Measurements from ENCODE around the gene GPA33.

The GPA33 gene

DNA sequence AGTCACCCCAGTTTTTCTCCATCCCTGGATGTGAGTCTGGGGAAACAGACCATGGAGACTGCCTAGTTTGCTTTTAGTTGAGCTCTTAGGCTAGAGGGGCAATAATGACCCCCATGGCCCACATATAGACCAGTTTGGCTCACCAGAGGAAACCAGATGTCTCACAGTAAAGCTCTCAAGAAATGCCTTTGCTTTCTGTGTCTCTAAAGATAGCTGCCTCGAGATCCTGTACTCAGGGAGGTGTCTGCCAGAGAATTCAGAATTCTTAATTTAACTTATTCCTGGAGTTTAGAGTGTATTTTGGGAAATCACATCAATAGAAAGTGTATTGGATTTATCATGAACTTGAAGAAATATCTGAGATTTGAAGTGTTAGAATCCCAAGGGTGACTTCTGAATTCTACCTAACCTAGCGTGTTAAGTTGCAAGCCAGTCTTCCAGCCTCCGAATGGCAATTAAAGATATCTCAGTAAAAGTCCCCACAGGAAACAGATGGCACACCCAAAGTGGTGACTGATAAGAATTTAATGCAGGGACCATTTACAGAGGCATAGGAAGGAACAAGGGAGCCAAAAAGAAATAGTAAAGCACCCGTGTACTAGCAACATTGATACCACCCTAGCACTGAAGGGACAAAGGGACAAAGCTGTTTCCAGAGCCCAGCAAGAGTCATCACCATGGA lies 40.8 kb upstream of the GPA33 start:
- TF ChIP-seq TCF12 (IDR thresholded peaks at IDR 0.05; ENCODE audit: low read depth) (no peak), EP300 (IDR thresholded peaks at IDR 0.05; ENCODE audit: borderline replicate concordance) (no peak), CEBPB (IDR thresholded peaks at IDR 0.05) (no peak), EGR1 (IDR thresholded peaks at IDR 0.05) (no peak), TAF1 (IDR thresholded peaks at IDR 0.05; ENCODE audit: low read depth) (no peak), FOXM1 (IDR thresholded peaks at IDR 0.05; ENCODE audit: borderline replicate concordance, low read depth) (no peak), YY1 (IDR thresholded peaks at IDR 0.05; ENCODE audit: low read depth) (no peak), RAD21 (IDR thresholded peaks at IDR 0.05; ENCODE audit: low read depth) (no peak), TEAD4 (IDR thresholded peaks at IDR 0.05) (no peak), CREB1 (IDR thresholded peaks at IDR 0.05; ENCODE audit: low read depth) (no peak), ZBTB7A (IDR thresholded peaks at IDR 0.05; ENCODE audit: low read depth) (no peak)
- TF ChIP-seq, protein P1, sequence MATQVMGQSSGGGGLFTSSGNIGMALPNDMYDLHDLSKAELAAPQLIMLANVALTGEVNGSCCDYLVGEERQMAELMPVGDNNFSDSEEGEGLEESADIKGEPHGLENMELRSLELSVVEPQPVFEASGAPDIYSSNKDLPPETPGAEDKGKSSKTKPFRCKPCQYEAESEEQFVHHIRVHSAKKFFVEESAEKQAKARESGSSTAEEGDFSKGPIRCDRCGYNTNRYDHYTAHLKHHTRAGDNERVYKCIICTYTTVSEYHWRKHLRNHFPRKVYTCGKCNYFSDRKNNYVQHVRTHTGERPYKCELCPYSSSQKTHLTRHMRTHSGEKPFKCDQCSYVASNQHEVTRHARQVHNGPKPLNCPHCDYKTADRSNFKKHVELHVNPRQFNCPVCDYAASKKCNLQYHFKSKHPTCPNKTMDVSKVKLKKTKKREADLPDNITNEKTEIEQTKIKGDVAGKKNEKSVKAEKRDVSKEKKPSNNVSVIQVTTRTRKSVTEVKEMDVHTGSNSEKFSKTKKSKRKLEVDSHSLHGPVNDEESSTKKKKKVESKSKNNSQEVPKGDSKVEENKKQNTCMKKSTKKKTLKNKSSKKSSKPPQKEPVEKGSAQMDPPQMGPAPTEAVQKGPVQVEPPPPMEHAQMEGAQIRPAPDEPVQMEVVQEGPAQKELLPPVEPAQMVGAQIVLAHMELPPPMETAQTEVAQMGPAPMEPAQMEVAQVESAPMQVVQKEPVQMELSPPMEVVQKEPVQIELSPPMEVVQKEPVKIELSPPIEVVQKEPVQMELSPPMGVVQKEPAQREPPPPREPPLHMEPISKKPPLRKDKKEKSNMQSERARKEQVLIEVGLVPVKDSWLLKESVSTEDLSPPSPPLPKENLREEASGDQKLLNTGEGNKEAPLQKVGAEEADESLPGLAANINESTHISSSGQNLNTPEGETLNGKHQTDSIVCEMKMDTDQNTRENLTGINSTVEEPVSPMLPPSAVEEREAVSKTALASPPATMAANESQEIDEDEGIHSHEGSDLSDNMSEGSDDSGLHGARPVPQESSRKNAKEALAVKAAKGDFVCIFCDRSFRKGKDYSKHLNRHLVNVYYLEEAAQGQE (IDR thresholded peaks at IDR 0.05; ENCODE audit: low read depth) = no peak
- TF ChIP-seq, protein P2, sequence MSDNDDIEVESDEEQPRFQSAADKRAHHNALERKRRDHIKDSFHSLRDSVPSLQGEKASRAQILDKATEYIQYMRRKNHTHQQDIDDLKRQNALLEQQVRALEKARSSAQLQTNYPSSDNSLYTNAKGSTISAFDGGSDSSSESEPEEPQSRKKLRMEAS (IDR thresholded peaks at IDR 0.05) = no peak
- TF ChIP-seq, protein P3, sequence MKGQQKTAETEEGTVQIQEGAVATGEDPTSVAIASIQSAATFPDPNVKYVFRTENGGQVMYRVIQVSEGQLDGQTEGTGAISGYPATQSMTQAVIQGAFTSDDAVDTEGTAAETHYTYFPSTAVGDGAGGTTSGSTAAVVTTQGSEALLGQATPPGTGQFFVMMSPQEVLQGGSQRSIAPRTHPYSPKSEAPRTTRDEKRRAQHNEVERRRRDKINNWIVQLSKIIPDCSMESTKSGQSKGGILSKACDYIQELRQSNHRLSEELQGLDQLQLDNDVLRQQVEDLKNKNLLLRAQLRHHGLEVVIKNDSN (IDR thresholded peaks at IDR 0.05) = no peak

DNA sequence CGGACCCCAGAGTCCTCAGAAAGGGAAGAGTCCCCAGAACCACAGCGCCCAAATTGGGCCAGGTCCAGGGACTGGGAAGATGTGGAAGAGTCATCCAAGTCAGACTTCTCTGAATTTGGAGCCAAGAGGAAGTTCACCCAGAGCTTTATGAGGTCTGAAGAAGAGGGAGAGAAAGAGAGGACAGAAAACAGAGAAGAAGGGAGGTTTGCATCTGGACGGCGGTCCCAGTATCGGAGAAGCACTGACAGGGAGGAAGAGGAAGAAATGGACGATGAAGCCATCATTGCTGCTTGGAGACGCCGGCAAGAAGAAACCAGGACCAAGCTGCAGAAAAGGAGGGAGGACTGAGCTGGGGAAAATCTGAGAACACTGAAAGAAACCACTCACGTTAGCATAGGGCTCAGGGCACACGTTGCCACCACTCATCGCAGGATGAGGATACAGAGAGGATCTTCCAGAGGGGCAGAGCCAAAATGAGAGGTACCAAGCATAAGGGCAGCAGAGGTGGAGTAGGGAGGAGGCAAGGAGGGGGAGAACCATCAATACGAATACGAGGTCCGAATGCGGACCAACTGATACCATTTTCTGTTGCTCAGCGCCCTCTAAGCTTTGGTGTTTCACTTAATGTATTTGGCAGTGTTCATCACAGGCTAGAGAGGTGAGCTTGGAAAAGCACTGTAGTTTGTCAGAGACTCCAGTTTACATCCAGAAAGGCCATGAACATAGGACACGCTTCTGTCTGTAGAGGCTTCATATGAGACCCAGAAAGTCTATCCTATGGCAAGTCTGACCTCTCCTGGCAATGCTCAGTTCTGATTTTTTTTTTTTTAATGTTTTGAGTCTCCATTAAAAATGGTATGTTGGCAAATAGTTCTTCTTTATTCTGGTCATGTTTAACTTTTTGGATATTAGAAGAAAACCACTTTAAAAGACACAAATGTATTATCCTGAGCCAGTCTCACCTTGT lies 38.4 kb upstream of the GPA33 start:
- TF ChIP-seq, protein P3 (IDR thresholded peaks at IDR 0.05) = no peak
- TF ChIP-seq RAD21 (IDR thresholded peaks at IDR 0.05; ENCODE audit: low read depth) = peak; percentile 33; the same call in 1 of the 2 replicates
- TF ChIP-seq, protein P2 (IDR thresholded peaks at IDR 0.05) = no peak

DNA sequence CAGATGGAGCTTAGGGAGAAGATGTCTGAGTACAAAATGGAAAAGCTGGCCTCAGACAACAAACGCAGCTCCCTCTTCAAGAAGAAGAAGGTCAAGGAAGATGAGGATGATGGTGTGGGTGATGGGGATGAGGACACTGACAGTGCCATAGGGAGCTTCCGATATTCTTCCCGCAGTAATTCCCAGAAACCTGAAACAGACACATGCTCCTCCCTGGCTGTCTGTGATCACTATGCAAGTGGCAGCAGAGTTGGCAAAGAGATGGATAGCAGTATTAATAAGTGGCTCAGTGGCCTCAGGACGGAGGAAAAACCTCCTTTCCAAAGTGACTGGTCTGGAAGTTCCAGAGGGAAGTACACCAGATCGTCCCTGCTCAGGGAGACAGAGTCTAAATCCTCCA lies 37.5 kb upstream of the GPA33 start:
- TF ChIP-seq RAD21 (IDR thresholded peaks at IDR 0.05; ENCODE audit: low read depth) (no peak), FOXM1 (IDR thresholded peaks at IDR 0.05; ENCODE audit: borderline replicate concordance, low read depth) (no peak), EP300 (IDR thresholded peaks at IDR 0.05; ENCODE audit: borderline replicate concordance) (no peak), CREB1 (IDR thresholded peaks at IDR 0.05; ENCODE audit: low read depth) (no peak), TCF12 (IDR thresholded peaks at IDR 0.05; ENCODE audit: low read depth) (no peak), CEBPB (IDR thresholded peaks at IDR 0.05) (no peak), EGR1 (IDR thresholded peaks at IDR 0.05) (no peak), ZBTB7A (IDR thresholded peaks at IDR 0.05; ENCODE audit: low read depth) (no peak), NFIC (IDR thresholded peaks at IDR 0.05) (no peak), TAF1 (IDR thresholded peaks at IDR 0.05; ENCODE audit: low read depth) (no peak)
- TF ChIP-seq, protein P1 (IDR thresholded peaks at IDR 0.05; ENCODE audit: low read depth) = no peak
- TF ChIP-seq, protein P3 (IDR thresholded peaks at IDR 0.05) = no peak

DNA sequence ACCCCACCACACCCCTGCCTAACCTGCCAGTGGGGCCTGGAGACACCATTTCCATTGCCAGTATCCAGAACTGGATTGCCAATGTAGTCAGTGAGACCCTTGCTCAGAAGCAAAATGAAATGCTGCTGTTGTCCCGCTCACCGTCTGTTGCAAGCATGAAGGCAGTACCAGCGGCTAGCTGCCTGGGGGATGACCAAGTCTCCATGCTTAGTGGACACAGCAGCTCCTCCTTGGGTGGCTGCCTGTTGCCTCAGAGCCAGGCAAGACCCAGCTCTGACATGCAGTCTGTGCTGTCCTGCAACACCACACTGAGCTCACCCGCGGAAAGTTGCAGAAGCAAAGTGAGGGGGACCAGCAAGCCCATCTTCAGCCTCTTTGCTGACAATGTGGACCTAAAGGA lies 37.1 kb upstream of the GPA33 start:
- no peak for TF ChIP-seq TEAD4 (IDR thresholded peaks at IDR 0.05)
- TF ChIP-seq, protein P2 (IDR thresholded peaks at IDR 0.05) = no peak
- TF ChIP-seq ZBTB7A (IDR thresholded peaks at IDR 0.05; ENCODE audit: low read depth) = no peak
- no peak for TF ChIP-seq TCF12 (IDR thresholded peaks at IDR 0.05; ENCODE audit: low read depth)

DNA sequence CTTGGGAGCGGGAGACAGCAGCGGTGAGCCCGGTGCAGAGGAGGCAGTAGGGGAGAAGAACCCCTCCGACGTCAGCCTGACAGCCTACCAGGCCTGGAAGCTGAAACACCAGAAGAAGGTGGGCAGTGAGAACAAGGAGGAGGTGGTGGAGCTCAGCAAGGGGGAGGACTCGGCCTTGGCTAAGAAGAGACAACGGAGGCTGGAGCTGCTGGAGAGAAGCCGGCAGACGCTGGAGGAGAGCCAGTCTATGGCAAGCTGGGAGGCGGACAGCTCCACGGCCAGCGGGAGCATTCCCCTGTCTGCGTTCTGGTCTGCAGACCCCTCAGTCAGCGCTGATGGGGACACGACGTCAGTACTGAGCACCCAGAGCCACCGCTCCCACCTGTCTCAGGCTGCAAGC lies 36.6 kb upstream of the GPA33 start:
- TF ChIP-seq RAD21 (IDR thresholded peaks at IDR 0.05; ENCODE audit: low read depth) = no peak
- TF ChIP-seq, protein P3 (IDR thresholded peaks at IDR 0.05) = no peak
- TF ChIP-seq, protein P1 (IDR thresholded peaks at IDR 0.05; ENCODE audit: low read depth) = 0 out of 2 replicates have a peak, but pooled peaks have one; percentile 21
